Thyroid gland (tissue), 4 donors: ENCODE data around the gene CEBPG.

Source experiments
- POLR2A ChIP-seq, 2 donors: fragments of 450-650 bp; IDR thresholded peaks; one replicate each; pipeline ENCODE4 v1.6.1; 2017; ENCODE audit warnings: antibody characterized with exemption in 2 of 2, mild to moderate bottlenecking in 2 of 2, moderate library complexity in 1 of 2
- TF ChIP-seq, protein P1 (sequence below), 6 experiments: fragments of 200-600 bp in 3 of 6; fragments of 450-650 bp in 3 of 6; sonication (generic) in 3 of 6; IDR thresholded peaks; one replicate each; pipeline ENCODE4 v1.5.1; 2016 to 2019; ENCODE audit warnings: antibody characterized with exemption in 6 of 6, mild to moderate bottlenecking in 2 of 6, inconsistent platforms in 1 of 6, moderate library complexity in 1 of 6

DNA sequence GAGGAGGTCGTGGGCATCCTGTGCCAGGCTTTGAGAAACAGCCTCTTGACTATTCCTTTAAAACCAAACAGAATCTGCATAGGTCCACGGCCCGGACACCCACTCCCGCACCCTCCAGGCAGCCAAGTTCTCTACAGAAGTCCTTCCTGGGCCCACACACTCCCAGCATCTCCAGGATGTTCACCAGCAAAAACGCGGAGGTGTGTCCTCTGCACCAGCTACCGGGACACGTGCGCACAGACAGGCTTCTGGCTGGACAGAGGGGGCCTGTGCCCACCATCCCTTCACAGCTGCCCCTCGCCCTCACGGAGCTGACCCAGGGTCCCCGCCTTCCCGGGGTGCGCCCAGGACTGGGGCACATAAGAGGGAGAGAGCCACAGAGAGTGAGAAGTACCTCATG, 44.2 kb downstream of the CEBPG start:
- TF ChIP-seq, protein P1, sequence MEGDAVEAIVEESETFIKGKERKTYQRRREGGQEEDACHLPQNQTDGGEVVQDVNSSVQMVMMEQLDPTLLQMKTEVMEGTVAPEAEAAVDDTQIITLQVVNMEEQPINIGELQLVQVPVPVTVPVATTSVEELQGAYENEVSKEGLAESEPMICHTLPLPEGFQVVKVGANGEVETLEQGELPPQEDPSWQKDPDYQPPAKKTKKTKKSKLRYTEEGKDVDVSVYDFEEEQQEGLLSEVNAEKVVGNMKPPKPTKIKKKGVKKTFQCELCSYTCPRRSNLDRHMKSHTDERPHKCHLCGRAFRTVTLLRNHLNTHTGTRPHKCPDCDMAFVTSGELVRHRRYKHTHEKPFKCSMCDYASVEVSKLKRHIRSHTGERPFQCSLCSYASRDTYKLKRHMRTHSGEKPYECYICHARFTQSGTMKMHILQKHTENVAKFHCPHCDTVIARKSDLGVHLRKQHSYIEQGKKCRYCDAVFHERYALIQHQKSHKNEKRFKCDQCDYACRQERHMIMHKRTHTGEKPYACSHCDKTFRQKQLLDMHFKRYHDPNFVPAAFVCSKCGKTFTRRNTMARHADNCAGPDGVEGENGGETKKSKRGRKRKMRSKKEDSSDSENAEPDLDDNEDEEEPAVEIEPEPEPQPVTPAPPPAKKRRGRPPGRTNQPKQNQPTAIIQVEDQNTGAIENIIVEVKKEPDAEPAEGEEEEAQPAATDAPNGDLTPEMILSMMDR (IDR thresholded peaks at IDR 0.05), result no peak
- TF ChIP-seq POLR2A (IDR thresholded peaks at IDR 0.05), result no peak
